ENCODE data around the gene SLIT1.

DNA sequence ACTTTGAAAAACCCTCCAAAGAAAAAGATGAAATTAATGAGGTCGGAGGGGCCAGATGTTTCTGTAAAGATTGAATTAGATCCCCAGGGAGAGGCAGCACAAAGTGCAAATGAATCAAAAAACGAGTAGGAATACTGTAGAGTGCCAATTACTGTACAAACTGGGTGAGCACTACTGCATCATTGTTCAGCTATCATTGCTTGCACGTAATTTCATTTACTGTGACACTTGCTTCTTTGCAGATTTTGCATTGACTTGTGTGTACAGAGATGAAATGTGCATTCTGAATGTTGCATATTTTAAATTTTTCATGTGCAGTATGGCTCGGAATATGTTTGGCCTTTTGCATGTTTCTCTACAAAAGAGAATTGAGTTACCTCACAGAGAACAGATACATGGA lies 230.0 kb downstream of the SLIT1 start:
- TF ChIP-seq, protein P1, sequence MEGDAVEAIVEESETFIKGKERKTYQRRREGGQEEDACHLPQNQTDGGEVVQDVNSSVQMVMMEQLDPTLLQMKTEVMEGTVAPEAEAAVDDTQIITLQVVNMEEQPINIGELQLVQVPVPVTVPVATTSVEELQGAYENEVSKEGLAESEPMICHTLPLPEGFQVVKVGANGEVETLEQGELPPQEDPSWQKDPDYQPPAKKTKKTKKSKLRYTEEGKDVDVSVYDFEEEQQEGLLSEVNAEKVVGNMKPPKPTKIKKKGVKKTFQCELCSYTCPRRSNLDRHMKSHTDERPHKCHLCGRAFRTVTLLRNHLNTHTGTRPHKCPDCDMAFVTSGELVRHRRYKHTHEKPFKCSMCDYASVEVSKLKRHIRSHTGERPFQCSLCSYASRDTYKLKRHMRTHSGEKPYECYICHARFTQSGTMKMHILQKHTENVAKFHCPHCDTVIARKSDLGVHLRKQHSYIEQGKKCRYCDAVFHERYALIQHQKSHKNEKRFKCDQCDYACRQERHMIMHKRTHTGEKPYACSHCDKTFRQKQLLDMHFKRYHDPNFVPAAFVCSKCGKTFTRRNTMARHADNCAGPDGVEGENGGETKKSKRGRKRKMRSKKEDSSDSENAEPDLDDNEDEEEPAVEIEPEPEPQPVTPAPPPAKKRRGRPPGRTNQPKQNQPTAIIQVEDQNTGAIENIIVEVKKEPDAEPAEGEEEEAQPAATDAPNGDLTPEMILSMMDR (IDR thresholded peaks at IDR 0.05), result no peak
- TF ChIP-seq POLR2AphosphoS5 (IDR thresholded peaks at IDR 0.05; ENCODE audit: insufficient read depth in 1 of 2, low read depth in 1 of 2), result no peak
